Measurements from ENCODE around the gene CEP63. TPM values are rescaled to one million over a fixed set of nuclear protein-coding genes. Genes with fewer than 3 reads are reported as not detected.

Gene CEP63
- total and polyA plus RNA-seq, 9 of the 15 experiments (the other 6 are each of a cell fraction or from before 2014, with no cell fraction given) = 5.1 to 17.8 (median 10.6) TPM

DNA sequence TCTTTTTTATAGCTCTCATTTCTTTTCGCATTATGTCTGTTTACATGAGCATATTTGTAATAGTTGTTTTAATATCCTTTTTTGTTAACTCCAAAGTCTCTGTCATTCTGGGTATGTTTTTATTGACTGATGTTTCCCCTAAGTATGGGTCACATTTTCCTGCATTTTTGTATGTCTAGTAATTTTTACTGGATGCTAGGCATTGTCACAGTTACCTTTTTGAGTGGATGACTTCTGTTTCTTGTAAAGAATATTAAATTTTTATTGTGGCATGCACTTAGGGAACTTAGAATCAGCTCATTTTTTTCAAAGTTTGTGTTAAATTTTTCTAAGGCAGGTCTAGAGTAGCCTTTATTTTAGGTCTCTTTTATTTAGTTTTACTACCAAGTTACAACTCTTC is 40.8 kb upstream of the CEP63 start (continued):
- TF ChIP-seq, protein P1, sequence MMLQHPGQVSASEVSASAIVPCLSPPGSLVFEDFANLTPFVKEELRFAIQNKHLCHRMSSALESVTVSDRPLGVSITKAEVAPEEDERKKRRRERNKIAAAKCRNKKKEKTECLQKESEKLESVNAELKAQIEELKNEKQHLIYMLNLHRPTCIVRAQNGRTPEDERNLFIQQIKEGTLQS (IDR thresholded peaks at IDR 0.05) = no peak
- TF ChIP-seq, protein P1 (CRISPR knock-in tag; conservative IDR thresholded peaks at IDR 0.05) = no peak
- TF ChIP-seq CBFB (CRISPR knock-in tag; IDR thresholded peaks at IDR 0.05) = no peak

- FAIRE-seq (no peak), DNase-seq (ENCODE audit: extremely low read depth in 1 of 4, low spot score in 3 of 4) (no peak), ATAC-seq (no peak)
- H3K27ac ChIP-seq (ENCODE audit: extremely low read depth, low read depth, low read length) = no peak overlapping the region
- H3K4me3 ChIP-seq = no peak overlapping the region
- no peak overlapping the region for H2AFZ ChIP-seq (ENCODE audit: low read depth, low read length)
- in situ Hi-C loops (cut with MboI) = no loop called here
- no peaks in the 10 kb centered on the region for H3K36me3 ChIP-seq (ENCODE audit: control insufficient read depth, insufficient read depth, low read length)
- H3K79me2 ChIP-seq (ENCODE audit: control insufficient read depth, insufficient read depth, low read length) = no peaks in the 10 kb centered on the region
- H3K4me1 ChIP-seq (replicated peaks in 1 of 2; ENCODE audit: control insufficient read depth in 2 of 2, insufficient read depth in 2 of 2, low read length in 2 of 2) = no peaks in the 10 kb centered on the region
- CTCF ChIA-PET (ENCODE audit: low intra/inter-chr PET ratio) = no interaction called here
- no peaks in the 10 kb centered on the region for H4K20me1 ChIP-seq (replicated peaks; ENCODE audit: control insufficient read depth, insufficient read depth, low read length)
- peak; percentile 69 for TF ChIP-seq NFIC (IDR thresholded peaks at IDR 0.05)
- no peak for TF ChIP-seq C11orf30 (IDR thresholded peaks at IDR 0.05; ENCODE audit: low read depth)
- peaks cover 0 to 23% of the 10 kb centered on the region in 2 experiments; a peak in 2 of 5 replicates for H3K27me3 ChIP-seq (ENCODE audit: control insufficient read depth in 2 of 2, insufficient read depth in 2 of 2, low read length in 2 of 2)
- POLR2A ChIA-PET = interaction anchor here (0.6 to 0.9 kb wide), 2 partner anchors 30 to 60 kb away, joined by 3 to 4 read pairs; no protein-coding TSS in a partner anchor
- no peak overlapping the region for H3K9ac ChIP-seq (ENCODE audit: insufficient read depth in 1 of 2, low read depth in 2 of 2, low read length in 2 of 2)
- no peak overlapping the region for H3K4me2 ChIP-seq (ENCODE audit: insufficient read depth, low read length)
- intact Hi-C loops (cut with micrococcal nuclease) = no loop called here
- 0% methylated on average over 1 of the region's 1 CpG for WGBS (ENCODE audit: insufficient coverage, low coverage, missing lambda C conversion rate)
- H3K9me1 ChIP-seq (ENCODE audit: control insufficient read depth, insufficient read depth, low read length) = no peaks in the 10 kb centered on the region
- H3K9me3 ChIP-seq (replicated peaks; ENCODE audit: control insufficient read depth, insufficient read depth, low read depth, low read length) = no peaks in the 10 kb centered on the region
- no TSS peak for BruUV-seq (replicated peaks)
These were observed 40.2 kb upstream of the CEP63 start for GRCh38 chr3:134445636-134446035.
